ENCODE results near the gene DNAJC21.

GRCh38 chr5:34929720-34930461 lies 532 bp downstream of the DNAJC21 start:
- no peak for TF ChIP-seq CTCF (IDR thresholded peaks at IDR 0.05)
- TF ChIP-seq POLR2A (IDR thresholded peaks at IDR 0.05), result peak in 1 of 2 donors; percentile 75

All from heart left ventricle (tissue), 13 donors.